HCT116 (cell line): Measurements from ENCODE around the gene HPCAL1. TPM values are rescaled to one million over a fixed set of nuclear protein-coding genes. Genes with fewer than 3 reads are reported as not detected.

Source experiments
- ATF3 ChIP-seq: IDR thresholded peaks from 2 replicates; pipeline ENCODE4 v1.6.1; 2012
- CBX3 ChIP-seq: IDR thresholded peaks from 2 replicates; pipeline ENCODE4 v1.6.1; 2012; ENCODE audit warnings: low read depth
- EZH2 ChIP-seq: fragments of 200-600 bp; sonication (generic); IDR thresholded peaks from 2 replicates; pipeline ENCODE4 v1.6.1; 2017; ENCODE audit warnings: antibody characterized with exemption, mixed run types
- MAX ChIP-seq: IDR thresholded peaks from 2 replicates; pipeline ENCODE4 v1.6.1; 2012
- POLR2AphosphoS5 ChIP-seq: IDR thresholded peaks from 2 replicates; pipeline ENCODE4 v1.6.1; 2011; ENCODE audit warnings: mild to moderate bottlenecking, low read depth, low read length, moderate library complexity
- REST ChIP-seq: IDR thresholded peaks from 2 replicates; pipeline ENCODE4 v1.6.1; 2012; ENCODE audit warnings: low read depth
- SIN3A ChIP-seq: IDR thresholded peaks from 2 replicates; pipeline ENCODE4 v1.6.1; 2012; ENCODE audit warnings: low read depth
- total RNA-seq: library from RNA; stranded (reverse); gene quantifications from one replicate; pipeline ENCODE4 v1.2.1, GENCODE V29; 2021; ENCODE audit not compliant: unreplicated experiment

Gene HPCAL1
- total RNA-seq, 1 experiment from 2014 or later, result 111 TPM

DNA sequence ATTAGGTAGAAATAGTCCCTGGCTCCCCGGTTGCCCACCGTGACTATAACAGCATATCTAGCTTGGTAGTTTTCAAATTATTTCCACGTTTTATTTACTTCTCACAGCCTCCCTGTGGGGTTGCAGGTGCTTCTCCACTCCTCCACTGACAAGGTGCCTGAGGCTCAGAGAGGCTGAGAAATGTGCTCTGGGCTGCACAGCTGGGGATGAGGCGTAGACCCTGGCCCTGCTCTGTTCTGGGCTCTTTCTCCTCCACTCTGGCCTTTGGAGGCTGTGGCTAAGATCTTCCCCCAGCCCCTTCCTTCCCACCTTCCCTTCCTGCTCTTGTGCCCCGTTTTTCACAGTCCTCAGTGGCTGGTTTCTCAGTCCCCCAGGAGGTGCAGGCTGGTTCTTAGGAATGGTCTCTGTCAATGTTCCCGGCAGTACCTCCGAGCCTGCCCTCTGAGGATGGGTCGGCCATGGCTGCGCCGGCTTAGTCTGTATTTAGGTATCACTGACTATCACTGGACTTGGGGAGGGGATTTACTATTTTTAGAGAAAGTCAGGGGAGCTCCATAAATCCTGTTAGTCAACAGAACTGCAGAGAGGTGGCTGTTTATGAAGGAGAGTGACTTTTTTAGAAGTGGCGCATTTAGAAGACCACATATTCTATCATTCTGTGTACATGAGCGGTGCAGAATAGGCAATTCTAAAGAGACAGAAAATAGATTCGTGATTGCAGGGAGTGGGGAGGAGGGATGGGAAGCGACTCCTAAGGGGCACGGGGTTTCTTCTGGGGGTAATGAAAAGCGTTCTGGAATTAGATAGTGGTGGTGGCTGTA is 35.0 kb downstream of the HPCAL1 start (continued):
- TF ChIP-seq REST (no peak), POLR2AphosphoS5 (no peak), MAX (no peak), EZH2 (no peak), CBX3 (no peak), SIN3A (no peak), ATF3 (no peak)
